Hematopoietic multipotent progenitor cell (in vitro differentiated cells): ENCODE results near the gene KIAA1328. TPM values are rescaled to one million over a fixed set of nuclear protein-coding genes. Genes with fewer than 3 reads are reported as not detected.

Source experiments
- DNase-seq, 3 donors: peaks; one replicate each; pipeline ENCODE4 v3.0.0-alpha.2; 2011 to 2015; ENCODE audit warnings: low read depth in 2 of 3, low spot score in 2 of 3
- total RNA-seq: library from RNA; depleted of rRNA; stranded (reverse); fragments of >200 nt; gene quantifications from one replicate; pipeline ENCODE4 v1.2.3, GENCODE V29; 2012

KIAA1328 gene
- total RNA-seq, 1 donor, result 8.9 TPM

GRCh38 chr18:36942264-36942663 is 113.3 kb downstream of the KIAA1328 start:
- peak in 2 of 3 donors; percentile 3 to 37 for DNase-seq

GRCh38 chr18:36947820-36948348 is 119.0 kb downstream of the KIAA1328 start:
- DNase-seq, result no peak

GRCh38 chr18:36950282-36950681 is 121.4 kb downstream of the KIAA1328 start:
- no peak for DNase-seq

GRCh38 chr18:36950960-36951359 is 122.0 kb downstream of the KIAA1328 start:
- no peak for DNase-seq

GRCh38 chr18:36953047-36953446 is 124.1 kb downstream of the KIAA1328 start:
- DNase-seq, result no peak

GRCh38 chr18:36960038-36960437 is 131.1 kb downstream of the KIAA1328 start:
- no peak for DNase-seq

GRCh38 chr18:36963464-36963863 is 134.5 kb downstream of the KIAA1328 start:
- DNase-seq, result no peak

GRCh38 chr18:36974686-36975085 is 145.8 kb downstream of the KIAA1328 start:
- DNase-seq, result no peak

- DNase-seq, result no peak
These were observed 148.2 kb downstream of the KIAA1328 start for GRCh38 chr18:36977121-36977520.

- DNase-seq, result no peak
These were observed 164.1 kb downstream of the KIAA1328 start for GRCh38 chr18:36993068-36993467.

GRCh38 chr18:37006742-37007141 is 177.8 kb downstream of the KIAA1328 start:
- no peak for DNase-seq

- no peak for DNase-seq
These were observed 183.5 kb downstream of the KIAA1328 start for GRCh38 chr18:37012452-37012851.

- no peak for DNase-seq
These were observed 190.4 kb downstream of the KIAA1328 start for GRCh38 chr18:37019157-37019827.

- no peak for DNase-seq
These were observed 204.5 kb downstream of the KIAA1328 start for GRCh38 chr18:37033419-37033818.

GRCh38 chr18:37042381-37042780 is 213.5 kb downstream of the KIAA1328 start:
- DNase-seq, result peak in 1 of 3 donors; percentile 11

GRCh38 chr18:37055137-37055802 is 226.3 kb downstream of the KIAA1328 start:
- DNase-seq, result no peak

- no peak for DNase-seq
These were observed 235.3 kb downstream of the KIAA1328 start for GRCh38 chr18:37064187-37064586.

- DNase-seq, result no peak
These were observed 236.3 kb downstream of the KIAA1328 start for GRCh38 chr18:37065254-37065653.

GRCh38 chr18:37084912-37085311 is 256.0 kb downstream of the KIAA1328 start:
- DNase-seq, result no peak

GRCh38 chr18:37085362-37085761 is 256.4 kb downstream of the KIAA1328 start:
- no peak for DNase-seq

GRCh38 chr18:37107748-37108522 is 279.0 kb downstream of the KIAA1328 start:
- no peak for DNase-seq
